Neural cell (in vitro differentiated cells): ENCODE measurements around the gene LSM4.

Source experiments
- EP300 ChIP-seq: fragments of 450-650 bp; conservative IDR thresholded peaks from 2 replicates; pipeline ENCODE4 v1.6.1; 2014; ENCODE audit warnings: antibody characterized with exemption, mild to moderate bottlenecking, moderate library complexity; ENCODE audit not compliant: poor library complexity, severe bottlenecking
- EZH2 ChIP-seq: fragments of 200-600, 300-800 bp; shearing (Covaris generic), sonication (generic); IDR thresholded peaks from 2 replicates; pipeline ENCODE4 v1.6.1; 2014; ENCODE audit warnings: antibody characterized with exemption, low read length, borderline replicate concordance, mild to moderate bottlenecking; ENCODE audit not compliant: insufficient read depth, poor library complexity, severe bottlenecking
- POLR2AphosphoS5 ChIP-seq: IDR thresholded peaks from 2 replicates; pipeline ENCODE4 v1.6.1; 2012
- TAF1 ChIP-seq: IDR thresholded peaks from 2 replicates; pipeline ENCODE4 v1.6.1; 2012; ENCODE audit warnings: low read depth
- TF ChIP-seq, protein P1 (sequence below): fragments of 450-650 bp; IDR thresholded peaks from 2 replicates; pipeline ENCODE4 v1.5.1; 2014; ENCODE audit warnings: antibody characterized with exemption, mild to moderate bottlenecking, moderate library complexity; ENCODE audit not compliant: poor library complexity, severe bottlenecking

DNA sequence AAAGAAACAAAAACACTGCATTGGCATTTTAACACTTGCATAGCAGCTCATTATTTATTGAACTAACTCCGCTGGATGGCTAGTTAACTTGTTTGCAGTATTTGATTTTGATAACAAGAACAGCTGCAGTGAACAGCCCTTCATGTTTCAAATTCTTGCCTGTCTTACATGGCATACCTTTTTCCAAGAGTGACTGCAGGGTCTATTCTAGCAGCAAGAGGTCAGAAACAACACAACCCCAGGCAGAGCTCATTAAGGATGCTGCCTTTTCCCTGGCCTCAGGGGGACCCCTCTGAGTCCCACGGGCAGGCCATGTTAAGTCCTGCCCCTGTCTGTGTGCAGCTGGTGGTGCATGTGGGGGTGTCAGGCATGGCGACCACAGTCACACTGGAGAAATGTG is 34.2 kb upstream of the LSM4 start:
- TF ChIP-seq, protein P1, sequence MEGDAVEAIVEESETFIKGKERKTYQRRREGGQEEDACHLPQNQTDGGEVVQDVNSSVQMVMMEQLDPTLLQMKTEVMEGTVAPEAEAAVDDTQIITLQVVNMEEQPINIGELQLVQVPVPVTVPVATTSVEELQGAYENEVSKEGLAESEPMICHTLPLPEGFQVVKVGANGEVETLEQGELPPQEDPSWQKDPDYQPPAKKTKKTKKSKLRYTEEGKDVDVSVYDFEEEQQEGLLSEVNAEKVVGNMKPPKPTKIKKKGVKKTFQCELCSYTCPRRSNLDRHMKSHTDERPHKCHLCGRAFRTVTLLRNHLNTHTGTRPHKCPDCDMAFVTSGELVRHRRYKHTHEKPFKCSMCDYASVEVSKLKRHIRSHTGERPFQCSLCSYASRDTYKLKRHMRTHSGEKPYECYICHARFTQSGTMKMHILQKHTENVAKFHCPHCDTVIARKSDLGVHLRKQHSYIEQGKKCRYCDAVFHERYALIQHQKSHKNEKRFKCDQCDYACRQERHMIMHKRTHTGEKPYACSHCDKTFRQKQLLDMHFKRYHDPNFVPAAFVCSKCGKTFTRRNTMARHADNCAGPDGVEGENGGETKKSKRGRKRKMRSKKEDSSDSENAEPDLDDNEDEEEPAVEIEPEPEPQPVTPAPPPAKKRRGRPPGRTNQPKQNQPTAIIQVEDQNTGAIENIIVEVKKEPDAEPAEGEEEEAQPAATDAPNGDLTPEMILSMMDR = no peak
- TF ChIP-seq POLR2AphosphoS5 (no peak), EZH2 (no peak), TAF1 (no peak), EP300 (no peak)
